ENCODE measurements around the gene TCF21.

DNA sequence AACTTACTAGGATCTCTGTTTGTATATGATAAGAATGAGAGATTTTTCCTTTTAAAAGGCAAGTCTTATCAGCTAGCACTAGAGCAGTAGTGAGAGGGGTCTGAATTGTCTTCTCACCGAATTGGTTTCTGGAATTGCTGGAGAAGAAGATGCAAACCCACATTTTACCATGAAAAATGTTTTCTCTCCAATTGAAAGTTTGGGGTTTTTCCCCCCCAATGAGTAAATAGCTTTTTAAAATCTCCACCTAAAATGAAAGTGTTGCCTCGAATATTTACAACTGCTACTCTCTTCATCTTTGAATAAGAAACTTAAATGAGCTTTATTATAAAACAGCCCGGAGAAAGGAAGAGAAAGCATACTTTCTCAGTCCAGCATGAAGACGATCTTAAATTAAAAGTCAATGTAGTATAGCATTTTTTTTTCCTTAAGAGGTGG, 1.8 kb downstream of the TCF21 start:
- no peak for TF ChIP-seq POLR2AphosphoS5 (IDR thresholded peaks at IDR 0.05; ENCODE audit: borderline replicate concordance, low read depth, low read length)
- TF ChIP-seq EZH2 (IDR thresholded peaks at IDR 0.05), result no peak

Data from SK-N-MC (cell line).